ENCODE data around the gene PTPRU.

PTPRU gene

GRCh38 chr1:29240986-29241385 is 4.7 kb downstream of the PTPRU start:
- TF ChIP-seq CTCF (IDR thresholded peaks at IDR 0.05; ENCODE audit: borderline replicate concordance, control extremely low read depth, extremely low read depth, insufficient read depth, missing control alignments) = no peak
- in situ Hi-C loops (cut with MboI; ENCODE audit: low sequenced_read_pairs, unreplicated experiment) = loop anchor here (25.0 kb wide), 1 partner anchor 1471 kb away; the partner anchor contains the start of gene MATN1
- DNase-seq (ENCODE audit: low spot score) = no peak

- no peak for TF ChIP-seq CTCF (IDR thresholded peaks at IDR 0.05; ENCODE audit: borderline replicate concordance, control extremely low read depth, extremely low read depth, insufficient read depth, missing control alignments)
- DNase-seq (ENCODE audit: low spot score) = no peak
- in situ Hi-C loops (cut with MboI; ENCODE audit: low sequenced_read_pairs, unreplicated experiment) = loop anchor here (25.0 kb wide), 1 partner anchor 1469 kb away; the partner anchor contains the start of gene MATN1
These were observed 6.9 kb downstream of the PTPRU start for GRCh38 chr1:29243023-29243870.

- TF ChIP-seq CTCF (IDR thresholded peaks at IDR 0.05; ENCODE audit: borderline replicate concordance, control extremely low read depth, extremely low read depth, insufficient read depth, missing control alignments) = no peak
- in situ Hi-C loops (cut with MboI; ENCODE audit: low sequenced_read_pairs, unreplicated experiment) = loop anchor here (25.0 kb wide), 1 partner anchor 1468 kb away; the partner anchor contains the start of gene MATN1
- DNase-seq (ENCODE audit: low spot score) = no peak
These were observed 7.5 kb downstream of the PTPRU start for GRCh38 chr1:29243871-29244200.

GRCh38 chr1:29245261-29245660 is 8.9 kb downstream of the PTPRU start:
- TF ChIP-seq CTCF (IDR thresholded peaks at IDR 0.05; ENCODE audit: borderline replicate concordance, control extremely low read depth, extremely low read depth, insufficient read depth, missing control alignments) = no peak
- no peak for DNase-seq (ENCODE audit: low spot score)
- in situ Hi-C loops (cut with MboI; ENCODE audit: low sequenced_read_pairs, unreplicated experiment) = loop anchor here (25.0 kb wide), 1 partner anchor 1467 kb away; the partner anchor contains the start of gene MATN1

- TF ChIP-seq CTCF (IDR thresholded peaks at IDR 0.05; ENCODE audit: borderline replicate concordance, control extremely low read depth, extremely low read depth, insufficient read depth, missing control alignments) = no peak
- in situ Hi-C loops (cut with MboI; ENCODE audit: low sequenced_read_pairs, unreplicated experiment) = loop anchor here (25.0 kb wide), 1 partner anchor 1466 kb away; the partner anchor contains the start of gene MATN1
- no peak for DNase-seq (ENCODE audit: low spot score)
These were observed 9.6 kb downstream of the PTPRU start for GRCh38 chr1:29245876-29246275.

GRCh38 chr1:29247044-29247443 is 10.7 kb downstream of the PTPRU start:
- no peak for TF ChIP-seq CTCF (IDR thresholded peaks at IDR 0.05; ENCODE audit: borderline replicate concordance, control extremely low read depth, extremely low read depth, insufficient read depth, missing control alignments)
- DNase-seq (ENCODE audit: low spot score) = no peak
- in situ Hi-C loops (cut with MboI; ENCODE audit: low sequenced_read_pairs, unreplicated experiment) = loop anchor here (25.0 kb wide), 1 partner anchor 1465 kb away; the partner anchor contains the start of gene MATN1
